T-helper 17 cell (primary cell): ENCODE measurements around the gene B4GALT3. TPM values are rescaled to one million over a fixed set of nuclear protein-coding genes. Genes with fewer than 3 reads are reported as not detected.

Experiments
- ATAC-seq: fragments of 150-1000 bp; cut with Tn5 transposase; 2 replicates; pipeline ENCODE4 v1.10.0; 2021; ENCODE audit warnings: mild to moderate bottlenecking, moderate library complexity
- DNase-seq, 3 donors: peaks; one replicate each; pipeline versions ENCODE4 v3.0.0 to v3.0.0-alpha.2; 2020 to 2021
- H3K9me3 ChIP-seq: one replicate; pipeline ENCODE4 v1.7.0; 2013; ENCODE audit warnings: low read length, mild to moderate bottlenecking; ENCODE audit not compliant: control insufficient read depth, poor library complexity, severe bottlenecking
- H3K27ac Mint-ChIP-seq: one replicate; pipeline ENCODE4 v1.8.0; 2022; ENCODE audit warnings: mild to moderate bottlenecking, moderate library complexity, mixed read lengths
- H3K27me3 Mint-ChIP-seq: one replicate; pipeline ENCODE4 v1.8.0; 2022; ENCODE audit warnings: mixed read lengths
- H3K36me3 Mint-ChIP-seq: one replicate; pipeline ENCODE4 v1.8.0; 2022; ENCODE audit warnings: low read depth, mixed read lengths
- H3K4me1 Mint-ChIP-seq: one replicate; pipeline ENCODE4 v1.8.0; 2022; ENCODE audit warnings: mild to moderate bottlenecking, mixed read lengths
- H3K4me3 Mint-ChIP-seq: one replicate; pipeline ENCODE4 v1.8.0; 2022; ENCODE audit warnings: mild to moderate bottlenecking, moderate library complexity, mixed read lengths
- total RNA-seq, 4 donors: library from RNA in 2 of 4; stranded (reverse) in 2 of 4; gene quantifications; one replicate each; pipeline ENCODE4 v1.2.3 and lab custom pipeline; 2022 to 2026

The B4GALT3 gene
- total RNA-seq, 2 donors from 2014 or later, result 43.7 to 49.2 TPM

DNA sequence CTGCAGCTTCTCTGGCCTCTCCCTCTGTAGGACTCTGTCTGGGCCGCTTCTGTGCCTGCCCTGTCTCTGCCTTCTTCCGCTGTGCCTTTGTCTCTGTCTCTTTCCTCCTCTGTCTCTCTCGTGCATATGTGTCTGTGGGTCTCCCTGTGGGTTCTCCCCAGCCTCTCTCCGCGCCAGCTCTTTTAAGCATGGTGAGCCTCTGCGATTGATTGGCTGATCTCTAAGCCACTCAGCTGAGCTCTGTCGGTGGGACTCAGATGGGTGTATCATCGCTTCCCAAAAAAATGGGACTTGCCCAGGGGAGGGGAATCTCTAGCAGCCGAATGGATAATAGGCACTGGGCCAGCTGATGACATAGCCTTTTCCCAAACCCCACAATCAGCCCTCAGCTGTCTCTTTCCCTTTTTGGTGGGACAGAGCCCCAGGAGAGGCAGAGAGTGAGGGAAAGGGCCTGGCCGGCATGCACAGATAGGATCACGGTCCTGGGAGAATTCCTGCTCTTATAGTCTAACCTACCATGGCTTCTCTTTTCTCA is 21.7 kb upstream of the B4GALT3 start, which contains the start of gene ADAMTS4:
Gene ADAMTS4 (minus strand): TSS at position 158 of the 535 bp plus-strand sequence. CDS start 427 bp downstream, outside the sequence.
- H3K27me3 Mint-ChIP-seq, result no peaks in the 10 kb centered on the region
- peak within 1 kb of the TSS; percentile 25 for H3K4me3 Mint-ChIP-seq
- H3K4me1 Mint-ChIP-seq, result peaks cover 25% of the 10 kb centered on the region
- no peaks in the 10 kb centered on the region for H3K9me3 ChIP-seq
- H3K36me3 Mint-ChIP-seq, result no peaks in the 10 kb centered on the region
- DNase-seq (no peak), ATAC-seq (no peak)
- no peak within 1 kb of the TSS for H3K27ac Mint-ChIP-seq

DNA sequence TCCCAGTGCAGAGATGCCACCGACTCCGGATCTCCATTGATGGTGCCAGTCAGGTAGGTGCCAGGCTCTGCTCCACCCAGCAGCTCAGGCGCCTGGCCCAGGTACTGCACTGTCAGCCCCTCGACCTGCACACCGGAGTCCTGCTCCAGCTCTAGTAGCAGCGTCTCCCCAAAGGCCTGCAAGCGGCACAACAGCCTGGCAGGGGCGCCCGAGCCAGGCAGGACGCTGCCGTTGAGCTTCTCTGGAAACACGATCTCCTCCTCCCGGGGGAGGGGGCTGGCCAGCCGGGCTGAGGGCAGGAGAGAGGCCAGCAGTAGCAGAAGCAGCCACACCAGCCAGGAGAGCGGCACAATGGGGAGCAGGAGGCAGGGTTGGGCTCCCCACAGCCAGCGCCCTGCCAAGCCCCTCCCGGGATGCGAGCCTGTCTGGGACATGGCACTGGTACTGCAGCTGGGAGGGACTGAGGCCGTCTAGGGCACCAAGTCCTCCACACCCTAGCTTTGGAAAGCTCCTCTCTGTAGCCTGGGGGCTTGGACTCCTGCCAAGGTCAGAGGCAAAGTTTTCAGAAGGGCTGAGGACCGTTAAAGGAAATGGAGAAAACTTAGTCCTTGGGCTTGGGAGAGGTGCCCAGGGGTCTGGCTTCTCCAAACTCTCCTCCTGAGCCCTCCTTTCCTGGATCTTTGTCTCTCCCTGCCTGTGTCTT is 21.0 kb upstream of the B4GALT3 start:
- Mint-ChIP-seq H3K36me3 (no peaks in the 10 kb centered on the region), H3K4me3 (no peak overlapping the region), H3K27ac (no peak overlapping the region), H3K27me3 (no peaks in the 10 kb centered on the region), H3K4me1 (peaks cover 25% of the 10 kb centered on the region)
- no peak for ATAC-seq
- DNase-seq, result no peak
- no peaks in the 10 kb centered on the region for H3K9me3 ChIP-seq

DNA sequence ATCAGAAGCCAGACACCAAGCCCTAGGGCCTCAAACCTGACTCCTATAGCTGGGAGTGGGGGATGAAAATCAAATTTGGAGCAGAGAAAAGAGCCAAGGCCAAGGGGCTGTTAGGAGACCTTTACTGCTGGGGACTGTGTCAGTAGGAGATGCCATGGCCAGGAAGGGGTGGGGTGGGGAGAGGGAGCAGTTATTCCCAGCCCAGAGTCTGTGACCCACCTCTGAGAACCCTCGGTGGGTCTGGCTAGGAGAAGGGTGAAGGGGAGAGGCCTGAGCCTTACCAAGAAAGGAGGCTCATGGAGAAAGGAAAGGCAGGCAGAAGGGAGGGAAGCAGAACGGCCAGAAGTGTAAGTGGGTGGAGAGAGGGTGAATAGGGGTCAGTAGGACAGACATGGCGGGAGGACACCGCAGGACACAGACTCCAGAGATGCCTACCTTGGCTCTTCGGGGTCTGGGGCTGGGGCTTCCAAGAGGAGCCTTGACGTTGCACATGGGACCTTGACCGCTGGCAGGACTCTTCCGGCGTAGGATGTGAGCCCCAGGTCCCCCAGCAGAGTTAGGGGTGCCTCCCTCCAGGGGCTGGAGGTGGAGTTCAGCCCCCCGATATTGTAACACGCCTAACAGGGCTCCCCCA is 20.4 kb upstream of the B4GALT3 start:
- ATAC-seq (no peak), DNase-seq (no peak)
- Mint-ChIP-seq H3K36me3 (no peaks in the 10 kb centered on the region), H3K4me1 (peaks cover 26% of the 10 kb centered on the region), H3K4me3 (no peak overlapping the region), H3K27me3 (no peaks in the 10 kb centered on the region), H3K27ac (no peak overlapping the region)
- H3K9me3 ChIP-seq, result no peaks in the 10 kb centered on the region

- Mint-ChIP-seq H3K4me3 (no peak overlapping the region), H3K27ac (no peak overlapping the region), H3K27me3 (no peaks in the 10 kb centered on the region), H3K4me1 (peaks cover 25% of the 10 kb centered on the region), H3K36me3 (no peaks in the 10 kb centered on the region)
- DNase-seq, result no peak
- no peak for ATAC-seq
- no peaks in the 10 kb centered on the region for H3K9me3 ChIP-seq
These were observed 19.5 kb upstream of the B4GALT3 start for GRCh38 chr1:161196521-161197451.

- Mint-ChIP-seq H3K4me3 (no peak overlapping the region), H3K27ac (no peak overlapping the region), H3K27me3 (no peaks in the 10 kb centered on the region), H3K4me1 (peaks cover 22% of the 10 kb centered on the region), H3K36me3 (no peaks in the 10 kb centered on the region)
- DNase-seq (no peak), ATAC-seq (no peak)
- H3K9me3 ChIP-seq, result no peaks in the 10 kb centered on the region
These were observed 18.8 kb upstream of the B4GALT3 start for GRCh38 chr1:161196111-161196510.

DNA sequence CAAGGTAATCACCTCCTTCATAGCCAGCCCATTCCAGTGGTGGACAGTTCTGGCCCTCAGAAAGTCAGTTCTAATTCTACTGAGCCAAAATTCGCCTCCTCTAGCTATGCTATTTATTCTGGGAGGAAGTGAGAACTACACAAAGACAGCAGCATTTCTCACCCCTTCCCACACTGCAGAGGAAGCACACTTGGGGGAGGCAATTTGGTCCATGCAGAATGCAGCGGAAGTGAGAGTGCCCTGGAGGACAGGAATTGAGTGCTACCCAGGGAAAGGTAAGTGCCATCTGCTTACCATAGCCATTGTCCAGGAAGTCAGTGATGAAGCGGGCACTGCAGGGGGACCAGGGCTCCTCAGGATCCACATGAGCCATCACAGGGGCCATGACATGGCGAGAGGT is 17.9 kb upstream of the B4GALT3 start:
- Mint-ChIP-seq H3K36me3 (no peaks in the 10 kb centered on the region), H3K4me3 (no peak overlapping the region), H3K27ac (no peak overlapping the region), H3K27me3 (no peaks in the 10 kb centered on the region), H3K4me1 (peaks cover 15% of the 10 kb centered on the region)
- ATAC-seq (no peak), DNase-seq (no peak)
- no peaks in the 10 kb centered on the region for H3K9me3 ChIP-seq

- no peak overlapping the region for H3K4me3 Mint-ChIP-seq
- H3K27me3 Mint-ChIP-seq, result no peaks in the 10 kb centered on the region
- H3K9me3 ChIP-seq, result no peaks in the 10 kb centered on the region
- H3K36me3 Mint-ChIP-seq, result no peaks in the 10 kb centered on the region
- ATAC-seq (no peak), DNase-seq (no peak)
- no peak overlapping the region for H3K27ac Mint-ChIP-seq
- peaks cover 11% of the 10 kb centered on the region for H3K4me1 Mint-ChIP-seq
These were observed 16.4 kb upstream of the B4GALT3 start for GRCh38 chr1:161193561-161194235.

GRCh38 chr1:161192476-161193465 is 15.5 kb upstream of the B4GALT3 start:
- H3K9me3 ChIP-seq, result no peaks in the 10 kb centered on the region
- Mint-ChIP-seq H3K36me3 (no peaks in the 10 kb centered on the region), H3K4me1 (peaks cover 16% of the 10 kb centered on the region), H3K27me3 (no peaks in the 10 kb centered on the region), H3K4me3 (peak overlapping the region; percentile 49), H3K27ac (peak overlapping the region; percentile 57)
- DNase-seq, result peak in 2 of 3 donors; percentile 32 to 51
- peak; percentile 96 for ATAC-seq

DNA sequence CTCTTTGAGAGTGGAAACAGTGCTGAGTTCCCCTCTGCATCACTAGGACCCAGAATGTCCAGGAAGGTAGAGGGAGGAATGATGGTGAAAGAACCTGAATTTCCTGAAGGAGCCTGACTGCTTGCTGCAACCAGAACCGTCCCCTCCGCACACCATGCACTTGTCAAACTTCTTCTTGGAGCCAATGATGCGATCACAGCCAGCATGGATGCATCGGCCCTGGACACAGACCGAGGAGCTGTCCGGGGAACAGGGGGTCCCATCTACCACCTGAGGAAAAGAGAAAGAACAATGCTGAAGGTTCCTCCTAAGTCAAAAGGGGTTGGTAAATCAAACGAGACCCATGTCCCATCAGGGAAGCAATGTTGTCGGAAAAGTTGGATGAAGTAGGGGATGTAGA is 14.7 kb upstream of the B4GALT3 start:
- ATAC-seq (no peak), DNase-seq (no peak)
- Mint-ChIP-seq H3K27ac (peak overlapping the region; percentile 57), H3K4me3 (no peak overlapping the region), H3K4me1 (peaks cover 24% of the 10 kb centered on the region), H3K27me3 (no peaks in the 10 kb centered on the region), H3K36me3 (no peaks in the 10 kb centered on the region)
- no peaks in the 10 kb centered on the region for H3K9me3 ChIP-seq

DNA sequence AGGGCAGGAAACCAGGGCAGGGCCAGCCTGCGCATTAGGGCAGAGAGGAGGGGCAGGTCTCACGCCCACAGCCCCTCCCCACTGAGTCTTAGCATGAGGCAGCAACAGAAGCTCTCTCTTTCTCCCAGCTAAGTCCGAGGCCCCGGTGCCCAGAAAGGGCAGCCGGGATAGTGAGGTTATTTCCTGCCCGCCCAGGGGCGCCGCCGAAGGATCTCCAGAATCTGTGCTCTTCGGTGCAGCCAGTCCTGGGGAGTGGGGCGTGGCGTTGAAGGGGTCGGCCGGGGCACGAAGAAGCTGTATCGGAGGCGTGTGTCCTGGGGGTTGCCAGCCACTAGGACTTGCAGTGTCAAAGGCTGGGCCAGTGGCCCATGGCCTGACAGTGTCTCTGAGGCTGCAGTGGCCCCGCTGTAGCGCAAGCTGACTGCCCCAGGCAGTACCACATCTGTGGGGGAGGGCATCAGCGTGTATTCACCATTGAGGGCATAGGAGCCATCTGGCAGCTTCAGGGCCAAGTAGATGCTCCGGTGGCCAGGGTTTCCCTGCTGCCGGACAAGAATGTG is 13.7 kb upstream of the B4GALT3 start:
- Mint-ChIP-seq H3K27ac (peak overlapping the region; percentile 84), H3K4me3 (no peak overlapping the region), H3K4me1 (peaks cover 33% of the 10 kb centered on the region), H3K27me3 (no peaks in the 10 kb centered on the region), H3K36me3 (no peaks in the 10 kb centered on the region)
- no peaks in the 10 kb centered on the region for H3K9me3 ChIP-seq
- no peak for ATAC-seq
- DNase-seq, result no peak

DNA sequence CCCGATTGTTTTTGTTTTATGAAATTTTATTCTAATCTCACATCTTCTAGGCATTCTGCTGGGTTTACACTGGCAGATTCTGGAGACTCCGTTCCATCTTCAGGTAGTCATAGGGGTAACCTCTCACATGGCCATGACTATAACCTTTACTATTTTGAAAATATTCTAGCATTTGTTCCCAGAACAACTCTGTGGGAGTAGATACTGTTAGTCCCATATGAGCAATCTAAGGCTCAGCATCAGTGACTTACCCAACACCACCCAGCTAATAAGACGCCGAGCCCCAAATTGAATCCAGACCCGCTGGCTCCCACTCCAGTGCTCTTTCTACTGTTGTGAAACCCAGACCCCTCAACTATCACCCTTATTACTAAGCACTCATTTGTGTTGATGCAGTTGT is 11.7 kb upstream of the B4GALT3 start:
- Mint-ChIP-seq H3K4me1 (peaks cover 51% of the 10 kb centered on the region), H3K27me3 (no peaks in the 10 kb centered on the region), H3K4me3 (no peak overlapping the region), H3K36me3 (no peaks in the 10 kb centered on the region), H3K27ac (peak overlapping the region; percentile 72)
- no peaks in the 10 kb centered on the region for H3K9me3 ChIP-seq
- no peak for DNase-seq
- no peak for ATAC-seq
